ENCODE data around the gene HNRNPUL2.

GRCh38 chr11:62708793-62709192 is 18.5 kb downstream of the HNRNPUL2 start:
- TF ChIP-seq CTCF (IDR thresholded peaks at IDR 0.05): no peak
- no peak for TF ChIP-seq EP300 (IDR thresholded peaks at IDR 0.05)

Data from gastroesophageal sphincter (tissue), 3 donors.